Central memory CD4-positive, alpha-beta T cell (primary cell): Measurements from ENCODE around the gene INTS6.
"Not testable (repeated sequence)": the region's sequence is repeated elsewhere in the genome, so short reads cannot be mapped to it uniquely, and the experiment has no call there.

Experiments used
- DNase-seq: peaks from one replicate; pipeline ENCODE4 v3.0.0; 2022

Gene INTS6

GRCh38 chr13:51455532-51455931 lies 2.7 kb upstream of the INTS6 start:
- no peak for DNase-seq

GRCh38 chr13:51453959-51454703 lies 1.3 kb upstream of the INTS6 start:
- no peak for DNase-seq

GRCh38 chr13:51453207-51453958 lies 547 bp upstream of the INTS6 start:
- peak; percentile 81 for DNase-seq

- peak; percentile 76 for DNase-seq
These were observed 1.1 kb downstream of the INTS6 start for GRCh38 chr13:51451467-51452360.

- DNase-seq: no peak
These were observed 1.7 kb downstream of the INTS6 start for GRCh38 chr13:51451134-51451466.

DNA sequence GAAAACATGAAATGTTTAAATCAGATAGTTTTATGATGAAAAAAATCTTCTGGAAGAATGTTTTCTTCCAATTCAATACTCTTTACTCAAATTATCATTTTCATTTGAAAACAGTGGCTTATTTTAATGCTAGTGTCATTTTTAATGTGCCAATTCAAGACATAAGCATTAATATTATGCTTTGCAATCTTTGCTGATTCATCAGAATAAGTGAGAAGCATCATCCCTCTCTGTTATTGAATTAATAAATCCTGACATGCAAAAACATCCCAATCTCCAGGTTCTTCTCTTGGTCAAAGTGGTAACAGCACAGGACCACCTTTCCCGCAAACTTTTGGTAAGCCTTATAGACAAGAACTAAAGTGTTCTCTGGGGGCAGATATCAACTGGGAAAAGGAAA lies 3.8 kb downstream of the INTS6 start:
- DNase-seq: no peak

DNA sequence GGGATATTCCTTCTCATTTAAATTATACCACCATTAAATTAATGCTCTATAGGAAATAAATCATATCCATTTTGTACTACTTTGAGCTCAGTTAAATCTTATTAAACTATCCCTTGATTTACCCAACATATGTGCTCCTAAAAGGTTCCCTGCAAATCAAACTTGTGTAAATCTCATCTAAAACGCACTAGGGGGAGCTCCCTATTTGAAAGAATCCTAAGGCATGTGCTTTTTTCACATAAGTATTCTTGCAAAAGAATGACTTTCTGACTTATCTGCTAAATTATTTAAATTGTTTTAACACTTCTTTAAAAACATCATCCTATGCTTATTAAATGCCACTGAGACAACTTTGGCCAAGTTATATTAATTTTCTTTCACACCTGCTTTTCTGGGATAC lies 7.9 kb downstream of the INTS6 start:
- no peak for DNase-seq

GRCh38 chr13:51440381-51440780 lies 12.5 kb downstream of the INTS6 start:
- no peak for DNase-seq

DNA sequence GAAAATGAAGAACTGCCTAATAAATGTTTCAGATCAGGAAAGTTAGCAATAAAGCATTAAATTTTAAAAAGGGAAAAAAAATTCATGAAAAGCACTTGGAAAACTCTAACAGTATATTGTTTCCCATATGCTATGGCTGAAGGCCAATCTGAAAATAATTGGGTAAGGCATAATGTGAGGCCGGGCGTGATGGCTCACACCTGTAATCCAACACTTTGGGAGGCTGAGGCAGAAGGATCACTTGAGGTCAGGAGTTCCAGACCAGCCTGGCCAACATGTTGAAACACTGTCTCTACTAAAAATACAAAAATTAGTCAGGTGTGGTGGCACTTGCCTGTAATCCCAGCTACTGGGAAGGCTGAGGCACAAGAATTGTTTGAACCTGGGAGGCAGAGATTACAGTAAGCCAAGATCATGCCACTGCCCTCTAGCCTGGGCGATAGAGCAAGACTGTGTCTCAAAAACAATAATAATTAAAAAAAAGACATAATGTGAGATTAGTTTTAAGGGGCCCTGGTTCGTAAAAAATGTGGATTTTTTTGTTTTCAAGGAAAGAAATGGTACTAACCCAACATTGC lies 15.2 kb downstream of the INTS6 start:
- DNase-seq: no peak

GRCh38 chr13:51435002-51435578 lies 17.7 kb downstream of the INTS6 start:
- peak; percentile 33 for DNase-seq

GRCh38 chr13:51432576-51432975 lies 20.3 kb downstream of the INTS6 start:
- no peak for DNase-seq

- DNase-seq: no peak
These were observed 25.9 kb downstream of the INTS6 start for GRCh38 chr13:51426982-51427381.

- no peak for DNase-seq
These were observed 27.3 kb downstream of the INTS6 start for GRCh38 chr13:51425410-51426042.

DNA sequence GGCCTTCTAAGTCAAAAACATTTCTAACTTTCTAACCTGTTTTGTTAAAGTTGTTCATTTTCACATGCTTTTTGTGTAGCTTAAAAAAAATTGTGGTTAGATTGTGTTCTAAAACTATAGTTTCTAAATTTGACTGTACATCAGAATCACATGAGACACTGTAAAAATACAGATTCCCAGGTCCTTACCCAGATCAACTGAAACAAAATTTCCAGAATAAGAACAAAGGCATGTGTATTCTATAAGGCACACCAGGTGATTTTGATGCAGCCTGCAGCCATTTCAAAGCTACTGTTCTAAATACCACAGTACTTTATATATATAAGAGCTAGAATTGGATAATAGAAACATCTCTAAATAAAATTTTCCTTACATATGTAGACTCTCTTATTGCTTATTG lies 29.1 kb downstream of the INTS6 start:
- DNase-seq: no peak

DNA sequence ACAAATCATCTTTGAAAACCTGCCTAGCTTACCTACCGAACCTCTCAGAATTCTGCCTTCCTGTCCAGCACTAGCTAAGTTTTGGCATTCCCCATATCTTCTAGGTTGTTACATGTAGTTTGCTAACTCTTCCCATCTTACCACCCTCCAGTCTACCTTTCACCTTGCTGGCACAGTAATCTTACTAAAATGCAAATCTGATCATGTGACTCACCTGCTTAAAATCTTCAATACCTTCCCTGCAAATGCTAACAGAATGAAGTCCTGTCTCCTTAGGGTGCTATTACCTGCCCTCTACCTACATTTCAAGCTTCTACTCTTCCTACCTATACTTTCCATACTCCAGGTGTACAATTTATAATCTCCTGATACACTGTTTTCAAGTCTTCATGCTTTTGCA lies 30.4 kb downstream of the INTS6 start:
- no peak for DNase-seq

DNA sequence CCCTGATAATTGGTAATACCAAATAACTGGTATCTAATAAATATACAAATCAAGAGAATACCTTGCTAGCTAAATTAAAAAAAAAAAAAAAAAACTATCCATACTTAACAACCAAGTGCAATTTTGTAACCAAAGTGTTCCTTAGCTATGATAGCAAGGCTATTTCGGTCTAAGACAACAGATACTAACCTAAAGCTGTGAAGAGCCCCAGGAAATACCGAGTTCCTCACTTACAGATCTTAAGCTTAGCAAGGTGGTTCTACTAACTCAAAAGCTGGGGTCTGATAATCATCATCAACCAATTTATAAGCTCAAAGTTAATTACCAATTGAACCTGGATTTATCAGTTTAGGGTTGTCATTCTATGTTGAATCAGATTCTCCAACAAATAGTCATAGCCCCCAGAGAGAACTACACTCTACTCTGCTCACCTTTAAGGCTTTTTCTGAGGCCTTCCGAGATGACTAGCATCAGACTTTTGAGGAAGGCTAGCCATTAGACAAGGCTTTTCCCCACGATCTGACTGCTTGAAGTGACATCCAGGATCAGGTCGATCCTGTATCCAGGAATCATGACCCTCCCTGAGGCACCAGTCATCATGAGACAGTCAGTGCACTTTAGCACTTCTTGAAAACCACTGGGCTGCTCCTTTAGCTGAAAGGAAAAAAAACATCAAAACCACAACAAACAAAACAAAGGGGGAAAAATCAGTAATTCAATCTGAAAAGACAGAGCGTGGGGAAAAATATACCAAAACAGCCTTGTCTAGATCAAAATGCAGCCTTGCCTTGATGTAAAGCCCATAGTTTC lies 31.9 kb downstream of the INTS6 start:
- no peak for DNase-seq

- DNase-seq: no peak
These were observed 33.7 kb downstream of the INTS6 start for GRCh38 chr13:51419001-51419636.

- no peak for DNase-seq
These were observed 35.1 kb downstream of the INTS6 start for GRCh38 chr13:51417716-51418115.

- no peak for DNase-seq
These were observed 36.7 kb downstream of the INTS6 start for GRCh38 chr13:51416107-51416506.

GRCh38 chr13:51415339-51415738 lies 37.5 kb downstream of the INTS6 start:
- DNase-seq: not testable (repeated sequence)

- no peak for DNase-seq
These were observed 40.4 kb downstream of the INTS6 start for GRCh38 chr13:51412431-51412830.
